H1 (cell line): Measurements from ENCODE around the gene MEIOB. TPM values are rescaled to one million over a fixed set of nuclear protein-coding genes. Genes with fewer than 3 reads are reported as not detected.

Experiments
- CTCF ChIA-PET: fragments of 300-600 bp; sonication (Branson Sonifier 250); formaldehyde crosslinking; loops from one replicate; lab custom pipeline; 2021; ENCODE audit not compliant: partially characterized antibody; lab: Charles Lee
- POLR2A ChIA-PET: fragments of 300-600 bp; sonication (Branson Sonifier 250); formaldehyde crosslinking; loops from one replicate; lab custom pipeline; 2021; ENCODE audit warnings: inconsistent platforms; ENCODE audit not compliant: partially characterized antibody; lab: Charles Lee
- DNase-seq, 2 experiments: peaks; one replicate each; pipeline versions ENCODE4 v3.0.0 to v3.0.0-alpha.2; 2010 to 2022; ENCODE audit warnings: low spot score in 2 of 2, low read depth in 1 of 2, mixed read lengths in 1 of 2
- FAIRE-seq: peaks from 2 replicates; lab custom pipeline; 2011; peaks lifted over from hg19 to GRCh38; lab: Jason Lieb, UNC
- H2AFZ ChIP-seq: 2 replicates; pipeline ENCODE4 v1.8.1; 2012; ENCODE audit warnings: low read length, inconsistent platforms
- H2AK5ac ChIP-seq: 2 replicates; pipeline ENCODE4 v1.6.1; 2013; ENCODE audit warnings: low read depth, low read length
- H2BK120ac ChIP-seq: replicated peaks from 2 replicates; pipeline ENCODE3; 2013; ENCODE audit warnings: low read depth, low read length, inconsistent platforms
- H2BK12ac ChIP-seq: 2 replicates; pipeline ENCODE4 v1.6.1; 2013; ENCODE audit warnings: low read depth, low read length
- H2BK15ac ChIP-seq: 2 replicates; pipeline ENCODE4 v1.6.1; 2013; ENCODE audit warnings: low read length
- H2BK20ac ChIP-seq: 2 replicates; pipeline ENCODE4 v1.6.1; 2013; ENCODE audit warnings: low read length
- H2BK5ac ChIP-seq: 2 replicates; pipeline ENCODE4 v1.6.1; 2013; ENCODE audit warnings: low read depth, low read length
- H3K14ac ChIP-seq: 2 replicates; pipeline ENCODE4 v1.6.1; 2013; ENCODE audit warnings: inconsistent platforms; ENCODE audit not compliant: insufficient read length
- H3K18ac ChIP-seq: 2 replicates; pipeline ENCODE4 v1.6.1; 2013; ENCODE audit warnings: low read length; ENCODE audit errors: extremely low read depth
- H3K23ac ChIP-seq: 2 replicates; pipeline ENCODE4 v1.6.1; 2013; ENCODE audit warnings: inconsistent platforms; ENCODE audit not compliant: insufficient read length
- H3K23me2 ChIP-seq: 2 replicates; pipeline ENCODE4 v1.6.1; 2013; ENCODE audit warnings: low read depth, low read length
- H3K27ac ChIP-seq: 2 replicates; pipeline ENCODE4 v1.6.1; 2011; ENCODE audit warnings: low read depth, low read length, inconsistent platforms
- H3K27me3 ChIP-seq, 4 experiments: replicated peaks in 1 of 4; 1 replicate in 1 of 4; 2 replicates in 3 of 4; pipeline versions ENCODE4 v1.6.1 to v1.8.1; 2011 to 2013; ENCODE audit warnings: low read length in 3 of 4, mild to moderate bottlenecking in 3 of 4, inconsistent platforms in 2 of 4, mixed read lengths in 2 of 4, moderate library complexity in 1 of 4; ENCODE audit not compliant: control insufficient read depth in 3 of 4, insufficient read depth in 3 of 4; ENCODE audit errors: extremely low read depth in 1 of 4
- H3K36me3 ChIP-seq, 4 experiments: 2 replicates each; pipeline versions ENCODE4 v1.6.1 to v1.8.1; 2011 to 2013; ENCODE audit warnings: mild to moderate bottlenecking in 4 of 4, low read length in 3 of 4, moderate library complexity in 2 of 4, control low read depth in 1 of 4, inconsistent platforms in 1 of 4; ENCODE audit not compliant: insufficient read depth in 4 of 4, control insufficient read depth in 2 of 4
- H3K4ac ChIP-seq: replicated peaks from 2 replicates; pipeline ENCODE3; 2013; ENCODE audit warnings: low read length, low read depth, mixed read lengths, inconsistent platforms; ENCODE audit not compliant: insufficient read length
- H3K4me1 ChIP-seq, 4 experiments: replicated peaks in 1 of 4; 1 replicate in 1 of 4; 2 replicates in 3 of 4; pipeline versions ENCODE4 v1.6.1 to v1.8.1; 2011 to 2013; ENCODE audit warnings: low read length in 3 of 4, inconsistent platforms in 2 of 4, mixed read lengths in 1 of 4; ENCODE audit not compliant: insufficient read depth in 4 of 4, control insufficient read depth in 3 of 4
- H3K4me2 ChIP-seq, 2 experiments: 2 replicates each; pipeline versions ENCODE4 v1.6.1 to v1.8.1; 2011 to 2013; ENCODE audit warnings: low read depth in 2 of 2, low read length in 2 of 2, control low read depth in 1 of 2, inconsistent platforms in 1 of 2, mild to moderate bottlenecking in 1 of 2; ENCODE audit not compliant: insufficient read depth in 1 of 2
- H3K4me3 ChIP-seq, 4 experiments: fragments of 200-600, 300-600 bp in 1 of 4; sonication (generic), shearing (Covaris generic), sonication (Bioruptor Twin) in 1 of 4; 2 replicates each; pipeline versions ENCODE4 v1.5.1 to v1.8.1; 2011 to 2016; ENCODE audit warnings: low read length in 4 of 4, low read depth in 3 of 4, control low read depth in 2 of 4, inconsistent platforms in 2 of 4, mild to moderate bottlenecking in 2 of 4, mixed read lengths in 1 of 4, moderate library complexity in 1 of 4; ENCODE audit not compliant: insufficient read depth in 2 of 4; ENCODE audit errors: extremely low read depth in 1 of 4
- H3K56ac ChIP-seq: replicated peaks from 2 replicates; pipeline ENCODE3; 2013; ENCODE audit warnings: low read depth, mild to moderate bottlenecking, mixed read lengths, low read length, inconsistent platforms; ENCODE audit not compliant: insufficient read length
- H3K79me1 ChIP-seq: 2 replicates; pipeline ENCODE4 v1.6.1; 2013; ENCODE audit warnings: low read depth, low read length, control low read depth
- H3K79me2 ChIP-seq, 2 experiments: 2 replicates each; pipeline versions ENCODE4 v1.6.1 to v1.8.1; 2012 to 2013; ENCODE audit warnings: low read length in 2 of 2, mild to moderate bottlenecking in 2 of 2, inconsistent platforms in 1 of 2; ENCODE audit not compliant: insufficient read depth in 2 of 2, control insufficient read depth in 1 of 2
- H3K9ac ChIP-seq, 4 experiments: replicated peaks in 1 of 4; 1 replicate in 1 of 4; 2 replicates in 3 of 4; pipeline versions ENCODE4 v1.6.1 to v1.8.1; 2011 to 2013; ENCODE audit warnings: low read depth in 3 of 4, low read length in 3 of 4, control low read depth in 2 of 4, mild to moderate bottlenecking in 2 of 4, moderate library complexity in 2 of 4, inconsistent platforms in 1 of 4; ENCODE audit errors: extremely low read depth in 1 of 4
- H3K9me3 ChIP-seq, 2 experiments: 2 replicates each; pipeline versions ENCODE4 v1.6.1 to v1.8.1; 2012 to 2013; ENCODE audit warnings: mild to moderate bottlenecking in 2 of 2, moderate library complexity in 2 of 2, control low read depth in 1 of 2, inconsistent platforms in 1 of 2, low read depth in 1 of 2, low read length in 1 of 2, mixed read lengths in 1 of 2; ENCODE audit not compliant: insufficient read depth in 2 of 2
- H4K20me1 ChIP-seq, 2 experiments: replicated peaks in 1 of 2; 2 replicates each; pipeline versions ENCODE3 to v1.8.1; 2011 to 2013; ENCODE audit warnings: inconsistent platforms in 2 of 2, low read length in 2 of 2, mild to moderate bottlenecking in 1 of 2; ENCODE audit not compliant: insufficient read depth in 2 of 2, control insufficient read depth in 1 of 2
- H4K5ac ChIP-seq: 2 replicates; pipeline ENCODE4 v1.6.1; 2013; ENCODE audit warnings: low read length, low read depth, mixed read lengths, inconsistent platforms; ENCODE audit not compliant: insufficient read length
- H4K8ac ChIP-seq: 2 replicates; pipeline ENCODE4 v1.8.0; 2013; ENCODE audit warnings: mild to moderate bottlenecking, moderate library complexity, low read length, inconsistent platforms; ENCODE audit not compliant: insufficient read depth; ENCODE audit errors: extremely low read depth
- H4K91ac ChIP-seq: replicated peaks from 2 replicates; pipeline ENCODE3; 2013; ENCODE audit warnings: low read length, mixed read lengths, inconsistent platforms; ENCODE audit not compliant: insufficient read length
- ASH2L ChIP-seq: fragments of 200-600, 300-600 bp; sonication (generic); IDR thresholded peaks from one replicate; pipeline ENCODE4 v1.7.1; 2017; ENCODE audit warnings: low read length
- BACH1 ChIP-seq: IDR thresholded peaks from 2 replicates; pipeline ENCODE4 v1.6.1; 2012; ENCODE audit warnings: low read length, improper control_type of control experiment
- CBX8 ChIP-seq: fragments of 300-800, 300-1000 bp; sonication (generic); IDR thresholded peaks from 2 replicates; pipeline ENCODE4 v1.7.1; 2016; ENCODE audit warnings: low read depth, low read length, borderline replicate concordance
- CREB1 ChIP-seq: IDR thresholded peaks from 2 replicates; pipeline ENCODE4 v1.6.1; 2012; ENCODE audit warnings: inconsistent platforms
- EZH2 ChIP-seq: fragments of 200-600 bp; sonication (generic); IDR thresholded peaks from 2 replicates; pipeline ENCODE4 v1.7.1; 2012; ENCODE audit warnings: low read depth, mild to moderate bottlenecking, moderate library complexity, low read length, inconsistent platforms; ENCODE audit not compliant: severe bottlenecking
- HDAC6 ChIP-seq: IDR thresholded peaks from one replicate; pipeline ENCODE4 v1.7.1; 2012; ENCODE audit warnings: low read depth, mild to moderate bottlenecking, inconsistent platforms, low read length, moderate library complexity
- KDM1A ChIP-seq: fragments of 200-600, 300-600 bp; sonication (generic); IDR thresholded peaks from 2 replicates; pipeline ENCODE4 v1.7.1; 2016; ENCODE audit warnings: mild to moderate bottlenecking, low read length, borderline replicate concordance
- NANOG ChIP-seq: IDR thresholded peaks from 2 replicates; pipeline ENCODE4 v1.6.1; 2011; ENCODE audit warnings: low read length, low read depth, mild to moderate bottlenecking, inconsistent platforms; ENCODE audit not compliant: insufficient read depth, poor library complexity, severe bottlenecking
- NRF1 ChIP-seq: IDR thresholded peaks from 2 replicates; pipeline ENCODE4 v1.6.1; 2011; ENCODE audit warnings: mild to moderate bottlenecking, low read depth, low read length, improper control_type of control experiment
- POU5F1 ChIP-seq: IDR thresholded peaks from 2 replicates; pipeline ENCODE4 v1.6.1; 2011; ENCODE audit warnings: low read depth, mild to moderate bottlenecking, low read length, moderate library complexity
- RBBP5 ChIP-seq: IDR thresholded peaks from 2 replicates; pipeline ENCODE4 v1.7.1; 2012; ENCODE audit warnings: low read depth, mild to moderate bottlenecking, inconsistent platforms, low read length, moderate library complexity, borderline replicate concordance
- RXRA ChIP-seq: IDR thresholded peaks from 2 replicates; pipeline ENCODE4 v1.6.1; 2011; ENCODE audit warnings: low read depth, mild to moderate bottlenecking, low read length, moderate library complexity; ENCODE audit not compliant: insufficient read depth
- TAF7 ChIP-seq: optimal IDR thresholded peaks from 2 replicates; pipeline ENCODE3; 2011; ENCODE audit warnings: low read depth, mild to moderate bottlenecking, inconsistent platforms, low read length, moderate library complexity, borderline replicate concordance
- WGBS, 2 experiments: shearing (Covaris generic) in 1 of 2; methylation state at CpG; one replicate each; pipeline versions ENCODE4 v1.1.6 to v1.1.7; 2013 to 2015; ENCODE audit warnings: low lambda C conversion rate in 2 of 2, mixed read lengths in 2 of 2, inconsistent platforms in 1 of 2, low coverage in 1 of 2, missing lambda C conversion rate in 1 of 2; ENCODE audit not compliant: insufficient replicate concordance in 2 of 2, insufficient coverage in 1 of 2, insufficient read length in 1 of 2; ENCODE audit errors: extremely low coverage in 1 of 2, missing lambda C conversion rate in 1 of 2; 5-methylcytosine and 5-hydroxymethylcytosine counted together
- polyA plus RNA-seq, 7 experiments: library from polyadenylated mRNA; depleted of rRNA in 3 of 7; stranded (reverse) in 5 of 7; unstranded in 2 of 7; fragments of >200 nt in 5 of 7; fragments of 200-250 nt in 2 of 7; gene quantifications; 1 replicate in 5 of 7; 2 replicates in 1 of 7; 4 replicates in 1 of 7; pipeline versions ENCODE4 v1.2.1 to v1.2.3, GENCODE V29; 2011 to 2013; ENCODE audit warnings: missing spikeins in 2 of 7, mixed read lengths in 2 of 7
- total RNA-seq: library from RNA; stranded (reverse); fragmentation: NEBNext Ultra II Directional; extraction: Animal tissue kit (Norgen Biotek cat#: 25700); gene quantifications from 2 replicates; pipeline ENCODE4 v1.2.1, GENCODE V29; 2021
- TF ChIP-seq, protein P1 (sequence below): IDR thresholded peaks from 2 replicates; pipeline ENCODE4 v1.6.1; 2011; ENCODE audit warnings: low read depth, mild to moderate bottlenecking, low read length; ENCODE audit not compliant: insufficient read depth

MEIOB gene
- total and polyA plus RNA-seq, 2 of the 8 experiments (the other 6 are each of a cell fraction or from before 2014, with no cell fraction given) = 0.63 to 1.1 TPM

DNA sequence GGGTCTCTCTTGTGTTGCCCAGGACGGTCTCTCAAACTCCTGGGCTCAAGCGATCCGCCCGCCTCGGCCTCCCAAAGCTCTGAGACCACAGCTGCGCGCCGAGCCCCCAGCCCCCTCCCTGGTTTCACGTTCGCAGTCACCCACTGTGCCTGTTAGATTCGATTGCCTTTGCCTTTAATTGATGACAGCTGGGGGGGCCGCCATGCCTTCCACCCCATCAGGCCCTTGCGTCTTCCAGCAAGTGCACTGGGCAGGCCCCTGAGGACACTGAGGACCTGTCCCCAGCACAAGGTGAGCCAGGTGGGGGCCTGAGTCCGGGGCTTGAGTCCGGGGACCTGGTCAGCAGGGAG, 81.7 kb downstream of the MEIOB start:
- no peak overlapping the region for H3K9ac ChIP-seq
- no peak overlapping the region for H2BK20ac ChIP-seq
- H2BK5ac ChIP-seq = no peak overlapping the region
- no peak overlapping the region for H3K23ac ChIP-seq
- H2AFZ ChIP-seq = no peak overlapping the region
- H2BK120ac ChIP-seq = no peak overlapping the region
- H3K23me2 ChIP-seq = no peaks in the 10 kb centered on the region
- H3K4me3 ChIP-seq = no peak overlapping the region
- H3K27ac ChIP-seq = no peak overlapping the region
- no peak overlapping the region for H2BK15ac ChIP-seq
- H3K4ac ChIP-seq = no peak overlapping the region
- no peak for DNase-seq
- WGBS, 2 experiments = 85% methylated on average over 15 of the region's 15 CpGs; no CpG with 5 or more reads in 1 of the 2 experiments
- H3K79me1 ChIP-seq = peaks cover 9% of the 10 kb centered on the region
- no peak overlapping the region for H3K56ac ChIP-seq
- peaks cover 0 to 44% (median 2%) of the 10 kb centered on the region in 4 experiments; a peak in 4 of 8 replicates for H3K36me3 ChIP-seq
- ChIA-PET CTCF (interaction anchor here (0.5 kb wide), 1 partner anchor 1047 kb away, joined by 3 read pairs; no protein-coding TSS in a partner anchor), POLR2A (interaction anchor here (1.4 to 4.2 kb wide), 2 partner anchors 11 to 15 kb away, joined by 3 to 26 read pairs; no protein-coding TSS in a partner anchor)
- no peak overlapping the region for H3K4me2 ChIP-seq
- H3K4me1 ChIP-seq = no peaks in the 10 kb centered on the region
- no peak overlapping the region for H4K5ac ChIP-seq
- no peak overlapping the region for H3K14ac ChIP-seq
- H3K79me2 ChIP-seq = peaks cover 0 to 16% of the 10 kb centered on the region in 2 experiments; a peak in 2 of 4 replicates
- H2AK5ac ChIP-seq = no peak overlapping the region
- no peak overlapping the region for H4K91ac ChIP-seq
- H3K9me3 ChIP-seq = no peaks in the 10 kb centered on the region; a peak in 1 of 4 replicates
- no peak overlapping the region for H4K8ac ChIP-seq
- H3K18ac ChIP-seq = no peak overlapping the region
- peaks cover 13 to 15% of the 10 kb centered on the region in 2 experiments for H4K20me1 ChIP-seq
- FAIRE-seq = no peak
- H3K27me3 ChIP-seq = no peaks in the 10 kb centered on the region
- no peak overlapping the region for H2BK12ac ChIP-seq
- TF ChIP-seq EZH2 = no peak
- TF ChIP-seq, protein P1, sequence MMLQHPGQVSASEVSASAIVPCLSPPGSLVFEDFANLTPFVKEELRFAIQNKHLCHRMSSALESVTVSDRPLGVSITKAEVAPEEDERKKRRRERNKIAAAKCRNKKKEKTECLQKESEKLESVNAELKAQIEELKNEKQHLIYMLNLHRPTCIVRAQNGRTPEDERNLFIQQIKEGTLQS = no peak
- TF ChIP-seq BACH1 = no peak
- TF ChIP-seq KDM1A = no peak
- no peak for TF ChIP-seq CREB1
- no peak for TF ChIP-seq TAF7
- no peak for TF ChIP-seq CBX8
- TF ChIP-seq ASH2L = no peak
- TF ChIP-seq RBBP5 = no peak
- no peak for TF ChIP-seq NRF1
- no peak for TF ChIP-seq RXRA
- TF ChIP-seq POU5F1 = no peak
- no peak for TF ChIP-seq HDAC6
- no peak for TF ChIP-seq NANOG
